ENCODE measurements around the gene POLR3E. TPM values are rescaled to one million over a fixed set of nuclear protein-coding genes. Genes with fewer than 3 reads are reported as not detected.

POLR3E gene
- total RNA-seq, 1 donor from 2014 or later, result 43.3 TPM

DNA sequence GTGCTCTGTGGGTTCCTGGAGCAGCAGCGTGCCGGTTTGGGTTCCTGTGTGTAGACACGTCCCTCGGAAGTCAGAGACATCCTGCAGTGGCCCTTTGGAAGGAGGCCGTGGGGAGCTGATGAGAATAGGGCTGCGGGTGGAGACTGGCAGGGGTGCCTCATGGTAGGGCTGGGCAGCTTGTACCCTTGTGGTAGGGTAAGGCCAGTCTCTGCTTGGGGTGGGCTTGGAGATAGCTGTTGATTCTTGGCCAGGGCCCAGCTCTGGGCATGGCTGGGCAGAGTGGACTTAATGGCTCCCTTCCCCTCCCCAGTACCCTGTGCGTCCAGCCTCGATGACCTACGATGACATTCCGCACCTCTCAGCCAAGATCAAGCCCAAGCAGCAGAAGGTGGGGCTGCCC is 10.6 kb downstream of the POLR3E start:
- peaks cover 83% of the 10 kb centered on the region for H3K36me3 ChIP-seq
- H3K4me1 ChIP-seq, result no peaks in the 10 kb centered on the region
- no peaks in the 10 kb centered on the region for H3K27me3 ChIP-seq
- no peak overlapping the region for H3K27ac ChIP-seq
- no peak overlapping the region for H3K4me3 ChIP-seq
- no peaks in the 10 kb centered on the region for H3K9me3 ChIP-seq
- DNase-seq (no peak), ATAC-seq (no peak)
- TF ChIP-seq CTCF (IDR thresholded peaks at IDR 0.05), result no peak
- intact Hi-C loops (cut with DNase I), result no loop called here

DNA sequence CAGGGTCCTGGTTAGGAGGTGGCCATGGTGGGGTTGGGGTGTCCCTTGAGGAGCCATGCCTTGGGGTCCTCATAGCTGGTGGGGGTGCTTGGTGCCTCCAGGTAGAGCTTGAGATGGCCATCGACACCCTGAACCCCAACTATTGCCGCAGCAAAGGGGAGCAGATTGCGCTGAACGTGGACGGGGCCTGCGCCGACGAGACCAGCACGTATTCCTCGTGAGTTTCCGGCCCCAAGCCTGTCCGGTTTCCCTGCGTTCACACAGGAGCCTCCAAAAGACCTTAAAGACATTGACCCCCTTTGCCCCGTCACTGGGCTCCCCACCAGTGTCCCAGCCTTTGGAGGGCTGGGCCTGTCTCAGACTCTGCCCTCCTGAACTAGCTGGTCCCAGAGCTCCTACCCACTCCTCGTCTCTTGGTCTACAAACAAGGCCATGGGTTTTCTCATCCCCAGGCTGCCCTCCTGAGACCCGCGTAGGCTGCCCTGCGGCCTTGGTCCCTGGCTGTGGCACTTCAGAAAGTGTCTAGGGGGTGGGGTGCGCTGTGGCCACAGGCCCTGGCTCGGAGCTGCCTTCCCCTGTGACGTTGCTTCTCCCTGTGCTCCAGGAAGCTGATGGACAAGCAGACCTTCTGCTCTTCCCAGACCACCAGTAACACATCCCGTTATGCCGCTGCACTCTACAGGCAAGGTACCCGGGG is 11.8 kb downstream of the POLR3E start:
- intact Hi-C loops (cut with DNase I), result no loop called here
- Histone ChIP-seq H3K27ac (no peak overlapping the region), H3K4me1 (no peaks in the 10 kb centered on the region), H3K4me3 (no peak overlapping the region), H3K9me3 (no peaks in the 10 kb centered on the region), H3K36me3 (peaks cover 88% of the 10 kb centered on the region), H3K27me3 (no peaks in the 10 kb centered on the region)
- ATAC-seq (no peak), DNase-seq (no peak)
- TF ChIP-seq CTCF (IDR thresholded peaks at IDR 0.05), result no peak

DNA sequence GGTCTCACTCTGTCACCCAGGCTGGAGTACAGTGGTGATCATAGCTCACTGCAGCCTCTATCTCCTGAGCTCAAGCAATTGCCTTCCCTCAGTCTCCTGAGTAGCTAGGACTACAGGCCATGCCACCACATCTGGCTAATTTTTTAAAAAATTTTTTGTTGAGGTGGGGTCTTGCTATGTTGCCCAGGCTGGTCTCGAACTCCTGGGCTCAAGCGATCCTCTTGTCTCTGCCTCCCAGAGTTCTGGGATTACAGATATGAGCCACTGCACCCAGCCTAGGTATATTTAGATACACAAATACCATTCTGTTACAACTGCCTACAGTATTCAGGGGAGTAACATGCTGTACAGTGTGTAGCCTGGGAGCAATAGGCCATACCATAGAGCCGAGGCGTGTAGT is 14.3 kb downstream of the POLR3E start:
- no peak overlapping the region for H3K27ac ChIP-seq
- no peaks in the 10 kb centered on the region for H3K4me1 ChIP-seq
- ATAC-seq (no peak), DNase-seq (no peak)
- H3K27me3 ChIP-seq, result no peaks in the 10 kb centered on the region
- intact Hi-C loops (cut with DNase I), result no loop called here
- no peak overlapping the region for H3K4me3 ChIP-seq
- peaks cover 98% of the 10 kb centered on the region for H3K36me3 ChIP-seq
- TF ChIP-seq CTCF (IDR thresholded peaks at IDR 0.05), result no peak
- H3K9me3 ChIP-seq, result no peaks in the 10 kb centered on the region

GRCh38 chr16:22312897-22313781 is 15.9 kb downstream of the POLR3E start:
- Histone ChIP-seq H3K4me3 (no peak overlapping the region), H3K4me1 (no peaks in the 10 kb centered on the region), H3K27ac (no peak overlapping the region), H3K27me3 (no peaks in the 10 kb centered on the region), H3K36me3 (peaks cover 99% of the 10 kb centered on the region), H3K9me3 (no peaks in the 10 kb centered on the region)
- intact Hi-C loops (cut with DNase I), result no loop called here
- no peak for TF ChIP-seq CTCF (IDR thresholded peaks at IDR 0.05)
- ATAC-seq (no peak), DNase-seq (no peak)

DNA sequence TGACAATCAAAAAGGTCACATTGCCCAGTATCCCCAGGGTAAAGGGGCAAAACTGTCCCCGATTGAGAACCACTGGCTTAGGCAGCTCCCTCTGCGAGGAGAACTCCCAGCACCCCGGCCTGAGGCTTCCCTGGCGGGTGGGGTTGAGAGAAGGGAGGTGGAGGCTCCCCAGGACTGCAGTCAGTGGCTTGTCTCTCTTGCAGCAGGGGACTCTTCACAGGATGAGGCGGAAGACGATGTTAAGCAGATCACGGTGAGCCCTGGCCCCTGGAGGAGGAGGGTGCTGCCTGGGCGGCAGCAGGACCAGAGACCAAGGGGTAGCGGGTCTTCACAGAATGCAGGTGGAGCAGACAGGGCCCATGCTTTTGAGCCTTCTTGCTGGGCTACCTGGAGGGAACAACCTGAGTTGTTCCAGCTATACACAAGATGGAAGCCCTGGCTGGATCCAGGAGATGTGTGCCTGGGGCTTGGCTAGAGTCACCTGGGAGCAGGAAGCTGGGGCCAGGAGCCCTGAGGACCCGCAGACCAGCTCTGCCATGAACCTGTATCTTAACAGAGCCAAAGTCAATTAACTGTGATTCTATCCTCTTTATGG is 16.8 kb downstream of the POLR3E start:
- Histone ChIP-seq H3K4me1 (no peaks in the 10 kb centered on the region), H3K27ac (no peak overlapping the region), H3K36me3 (peaks cover 99% of the 10 kb centered on the region), H3K9me3 (no peaks in the 10 kb centered on the region), H3K27me3 (no peaks in the 10 kb centered on the region), H3K4me3 (no peak overlapping the region)
- DNase-seq (no peak), ATAC-seq (no peak)
- intact Hi-C loops (cut with DNase I), result no loop called here
- no peak for TF ChIP-seq CTCF (IDR thresholded peaks at IDR 0.05)
